Liver (tissue), 3 donors: ENCODE results near the gene TBC1D22B.

ENCODE experiments used
- ATF3 ChIP-seq: IDR thresholded peaks from 2 replicates; pipeline ENCODE4 v1.6.1; 2016; ENCODE audit warnings: antibody characterized with exemption
- CTCF ChIP-seq: fragments of 150-350 bp; IDR thresholded peaks from 2 replicates; pipeline ENCODE4 v1.5.1; 2017; ENCODE audit warnings: improper control_type of control experiment, low read depth, low read length; ENCODE audit not compliant: missing input control
- EGR1 ChIP-seq, 2 donors: IDR thresholded peaks; 2 replicates each; pipeline ENCODE4 v1.6.1; 2016 to 2018; ENCODE audit warnings: antibody characterized with exemption in 2 of 2, low read depth in 2 of 2
- FOXA1 ChIP-seq: IDR thresholded peaks from 2 replicates; pipeline ENCODE4 v1.6.1; 2016; ENCODE audit warnings: antibody characterized with exemption
- GABPA ChIP-seq, 2 donors: IDR thresholded peaks in 1 of 2; conservative IDR thresholded peaks in 1 of 2; 2 replicates each; pipeline ENCODE4 v1.6.1; 2016; ENCODE audit warnings: antibody characterized with exemption in 2 of 2, mild to moderate bottlenecking in 1 of 2, moderate library complexity in 1 of 2
- HNF4A ChIP-seq, 2 donors: conservative IDR thresholded peaks; 2 replicates each; pipeline ENCODE4 v1.6.1; 2016; ENCODE audit warnings: antibody characterized with exemption in 2 of 2, mild to moderate bottlenecking in 2 of 2
- JUND ChIP-seq, 2 donors: IDR thresholded peaks; 2 replicates each; pipeline ENCODE4 v1.6.1; 2016; ENCODE audit warnings: antibody characterized with exemption in 2 of 2
- MAX ChIP-seq: IDR thresholded peaks from 2 replicates; pipeline ENCODE4 v1.6.1; 2016; ENCODE audit warnings: antibody characterized with exemption
- NR2F2 ChIP-seq: IDR thresholded peaks from 2 replicates; pipeline ENCODE4 v1.6.1; 2016; ENCODE audit warnings: antibody characterized with exemption
- TAF1 ChIP-seq: conservative IDR thresholded peaks from 2 replicates; pipeline ENCODE4 v1.6.1; 2016; ENCODE audit warnings: antibody characterized with exemption, mild to moderate bottlenecking
- YY1 ChIP-seq: IDR thresholded peaks from 2 replicates; pipeline ENCODE4 v1.6.1; 2016; ENCODE audit warnings: antibody characterized with exemption, mild to moderate bottlenecking
- donor health status: healthy.
- donor health status: healthy.

- TF ChIP-seq YY1 = no peak
- TF ChIP-seq GABPA (IDR thresholded peaks at IDR 0.05 in 1 of 2, conservative IDR thresholded peaks at IDR 0.05 in 1 of 2) = no peak
- TF ChIP-seq TAF1 = no peak
- no peak for TF ChIP-seq CTCF
- TF ChIP-seq JUND (IDR thresholded peaks at IDR 0.05) = no peak
- TF ChIP-seq EGR1 (IDR thresholded peaks at IDR 0.05; ENCODE audit: low read depth in 2 of 2) = no peak
- no peak for TF ChIP-seq NR2F2
- no peak for TF ChIP-seq MAX
- TF ChIP-seq ATF3 = no peak
- TF ChIP-seq FOXA1 = no peak
- TF ChIP-seq HNF4A (conservative IDR thresholded peaks at IDR 0.05) = no peak
Observed at GRCh38 chr6:37218511-37218910, 39.1 kb upstream of the TBC1D22B start.
